Stimulated activated CD4-positive, alpha-beta T cell treated with anti-CD3 and anti-CD28 coated beads, Interleukin-4, amount 100 ng/mL, for 4 hours (primary cell): Measurements from ENCODE around the gene PKNOX2.

ENCODE experiments used
- DNase-seq, 2 experiments: peaks; one replicate each; pipeline ENCODE4 v3.0.0-alpha.2; 2020

The PKNOX2 gene, protein sequence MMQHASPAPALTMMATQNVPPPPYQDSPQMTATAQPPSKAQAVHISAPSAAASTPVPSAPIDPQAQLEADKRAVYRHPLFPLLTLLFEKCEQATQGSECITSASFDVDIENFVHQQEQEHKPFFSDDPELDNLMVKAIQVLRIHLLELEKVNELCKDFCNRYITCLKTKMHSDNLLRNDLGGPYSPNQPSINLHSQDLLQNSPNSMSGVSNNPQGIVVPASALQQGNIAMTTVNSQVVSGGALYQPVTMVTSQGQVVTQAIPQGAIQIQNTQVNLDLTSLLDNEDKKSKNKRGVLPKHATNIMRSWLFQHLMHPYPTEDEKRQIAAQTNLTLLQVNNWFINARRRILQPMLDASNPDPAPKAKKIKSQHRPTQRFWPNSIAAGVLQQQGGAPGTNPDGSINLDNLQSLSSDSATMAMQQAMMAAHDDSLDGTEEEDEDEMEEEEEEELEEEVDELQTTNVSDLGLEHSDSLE

DNA sequence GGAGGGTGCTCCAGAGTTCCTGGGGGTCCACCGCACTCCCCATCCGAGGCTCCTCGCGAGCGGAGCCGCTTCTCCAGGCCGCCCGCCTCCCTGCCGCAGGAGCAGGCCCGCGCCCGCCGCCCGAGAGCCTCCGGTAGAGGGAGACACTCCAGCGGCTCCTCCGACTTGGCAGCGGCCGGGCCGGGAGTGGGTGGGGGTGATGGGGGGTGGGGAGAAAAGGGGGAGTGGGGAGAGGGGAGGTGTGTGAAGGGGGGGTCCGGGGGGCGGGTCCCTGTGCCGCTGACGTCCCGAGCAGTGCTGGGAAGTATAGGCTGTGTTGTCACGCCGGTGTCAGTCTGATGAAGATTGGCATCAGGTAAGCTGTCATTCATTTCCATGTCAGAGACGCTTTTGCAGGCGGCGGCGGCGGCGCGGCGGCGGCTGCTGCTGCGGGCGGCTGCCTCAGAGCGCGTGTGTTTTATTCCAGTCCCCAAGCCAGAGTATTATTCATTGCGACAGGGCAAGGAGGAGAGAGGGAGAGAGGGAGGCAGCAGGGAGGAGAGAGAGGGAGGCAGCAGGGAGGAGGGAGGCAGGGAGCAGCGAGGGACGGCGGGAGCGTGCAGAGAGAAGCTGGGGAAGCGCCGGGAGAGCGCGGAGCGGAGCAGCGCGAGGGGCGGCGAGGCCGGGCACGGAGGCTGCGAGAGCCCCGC lies at the start of gene PKNOX2:
Gene PKNOX2 (plus strand): TSS at position 330 of the 689 bp plus-strand sequence. CDS start 186,555 bp downstream, outside the sequence.
- DNase-seq, result peak; percentile 74 to 76

DNA sequence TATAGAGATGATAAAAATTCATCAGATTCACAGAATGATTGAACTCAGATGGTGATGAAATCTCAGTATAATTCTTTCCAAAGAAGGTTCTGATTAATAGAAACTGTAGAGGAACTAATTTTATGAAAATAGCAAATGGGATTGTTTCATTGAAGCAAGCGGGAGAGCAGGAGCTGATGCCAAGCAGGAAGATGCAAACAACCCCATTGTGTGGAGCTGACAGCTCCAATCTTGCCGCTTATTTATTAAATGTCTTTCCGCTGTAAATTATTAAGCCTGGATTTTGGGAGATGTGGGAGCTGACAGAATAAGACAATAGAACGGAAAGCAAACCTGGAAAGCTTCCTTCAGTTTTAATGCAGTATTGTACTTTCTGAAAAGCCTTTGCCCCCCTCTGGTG lies 47.1 kb upstream of the PKNOX2 start:
- no peak for DNase-seq

DNA sequence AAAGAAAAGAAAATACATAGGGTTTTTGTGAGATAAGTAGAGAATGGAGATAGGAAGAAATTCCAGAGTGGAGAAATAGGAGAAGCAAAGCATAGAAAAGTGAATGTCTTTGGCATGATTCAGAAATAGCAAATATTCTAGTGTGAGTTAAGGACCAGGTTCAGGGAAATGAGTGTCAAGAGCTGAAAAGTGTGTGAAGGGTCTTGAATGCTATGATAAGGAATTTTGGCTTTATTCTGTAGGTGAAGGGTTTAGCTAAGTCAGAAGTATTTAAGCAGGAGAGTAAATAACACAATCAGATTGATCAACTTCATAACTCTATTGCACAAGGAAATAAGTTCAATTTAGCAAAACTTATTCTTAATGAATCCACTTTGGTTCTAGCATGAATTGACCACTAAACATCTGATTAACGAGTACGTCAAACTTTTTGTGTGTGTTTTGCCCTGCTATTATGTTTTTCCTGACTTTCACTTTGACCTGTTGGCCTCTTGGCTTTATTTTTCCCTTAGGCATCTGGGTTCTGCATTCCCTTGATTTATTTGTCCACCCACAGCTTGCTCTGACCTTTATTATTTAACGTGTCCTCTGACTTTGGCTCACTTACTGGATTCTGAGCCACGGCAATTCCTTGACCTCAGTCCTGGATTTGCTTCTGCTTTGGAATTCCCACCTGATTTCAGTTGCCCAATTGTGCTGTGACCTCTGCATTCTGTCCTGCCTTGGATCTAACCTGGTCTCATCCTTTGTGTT lies 41.2 kb upstream of the PKNOX2 start:
- no peak for DNase-seq

DNA sequence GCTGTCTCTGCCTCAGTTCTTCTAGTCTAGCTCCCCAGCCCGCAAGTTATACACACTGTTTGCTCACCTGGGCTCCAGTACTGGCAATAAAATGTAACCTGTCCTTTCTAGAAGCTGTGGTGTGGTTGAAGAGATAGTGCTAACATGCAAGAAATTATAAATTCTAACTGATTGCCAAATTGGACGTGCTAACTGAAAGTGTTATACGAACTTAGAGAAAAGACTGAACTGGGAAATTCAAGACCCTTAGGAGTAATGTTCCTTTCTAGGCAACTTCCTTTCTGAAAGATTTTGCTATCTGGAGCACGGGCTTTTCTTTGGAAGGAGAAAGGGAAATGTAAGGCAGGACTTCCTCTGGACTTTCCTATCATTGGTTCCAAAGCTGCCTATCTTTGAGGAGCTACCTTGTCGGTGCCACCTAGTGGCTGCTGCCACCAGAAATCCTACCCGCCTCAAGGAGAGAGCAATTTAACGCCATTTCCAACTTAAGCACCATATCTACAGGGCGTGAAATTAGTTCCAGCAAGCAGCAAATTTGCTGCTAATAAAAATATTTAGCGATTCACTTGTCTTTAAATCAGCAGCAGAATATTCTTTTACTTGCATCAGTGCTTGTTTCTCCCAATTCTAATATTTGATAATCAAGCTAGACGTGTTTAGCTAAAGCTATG lies 40.5 kb upstream of the PKNOX2 start:
- peak in 1 of 2 experiments; percentile 23 for DNase-seq

DNA sequence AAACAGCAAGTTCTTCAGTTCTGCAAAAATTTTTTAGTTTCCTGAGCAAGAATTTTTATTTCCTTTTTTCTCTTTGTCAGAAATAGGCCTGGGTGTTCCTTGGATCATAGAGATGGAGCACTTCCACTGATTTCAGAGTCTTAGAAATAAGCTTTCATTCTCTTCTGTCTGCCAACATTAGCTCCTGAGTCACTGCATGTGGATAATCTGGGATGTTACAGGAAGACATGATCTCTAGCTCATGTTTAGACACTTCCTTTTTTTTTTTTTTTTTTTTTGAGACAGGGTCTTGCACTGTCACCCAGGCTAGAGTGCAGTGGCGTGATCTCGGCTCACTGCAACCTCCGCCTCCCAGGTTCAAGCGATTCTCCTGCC lies 39.9 kb upstream of the PKNOX2 start:
- DNase-seq, result no peak

DNA sequence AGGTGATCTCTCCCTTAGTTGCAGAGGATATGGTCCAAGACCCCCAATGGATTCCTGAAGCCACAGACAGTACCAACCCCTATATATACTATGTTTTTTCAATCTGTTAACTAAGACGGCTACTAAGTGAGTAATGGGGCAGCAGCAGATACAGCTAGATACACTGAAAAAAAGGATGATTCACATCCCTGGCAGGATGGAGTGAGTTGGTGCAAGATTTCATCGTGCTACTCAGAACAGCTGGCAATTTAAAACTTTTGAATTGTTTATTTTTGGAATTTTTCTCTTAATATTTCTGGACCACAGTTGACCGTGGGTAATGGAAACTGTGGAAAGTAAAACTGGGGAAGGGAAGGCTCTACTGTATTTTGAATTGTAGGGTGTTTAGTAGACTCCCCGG lies 36.1 kb upstream of the PKNOX2 start:
- DNase-seq, result no peak

DNA sequence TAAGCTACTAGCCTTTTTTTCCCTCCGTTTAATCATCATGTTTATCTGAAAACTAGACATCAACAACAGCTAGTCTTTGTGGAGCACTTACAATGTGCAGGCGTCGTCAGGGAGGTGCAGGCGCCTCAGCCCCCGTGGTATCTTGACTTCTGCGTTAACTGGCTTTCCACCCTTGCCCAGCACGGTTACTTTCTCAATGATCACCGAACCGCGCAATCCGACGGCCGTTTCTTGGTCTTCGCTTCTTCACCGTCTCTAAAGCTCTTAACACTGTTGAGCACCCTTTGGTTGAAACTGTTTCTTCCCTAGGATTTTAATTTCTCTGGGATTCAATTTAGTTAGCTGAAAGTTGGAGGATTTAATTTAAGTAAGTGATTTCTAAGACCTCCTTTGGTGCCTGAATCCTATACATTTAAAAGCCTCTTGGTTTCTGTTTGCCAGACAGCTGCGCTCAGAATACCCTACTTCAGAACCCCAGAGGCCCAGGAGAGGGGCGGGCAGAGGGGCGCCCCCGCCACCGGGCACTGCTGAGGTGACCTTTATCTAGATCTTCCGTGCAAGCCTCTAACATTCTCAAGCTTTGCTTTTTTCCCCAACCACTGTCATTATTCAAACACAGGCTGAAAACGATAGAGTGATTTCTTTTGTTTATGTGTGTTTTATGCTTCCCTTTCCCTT lies 35.1 kb upstream of the PKNOX2 start:
- DNase-seq, result no peak

DNA sequence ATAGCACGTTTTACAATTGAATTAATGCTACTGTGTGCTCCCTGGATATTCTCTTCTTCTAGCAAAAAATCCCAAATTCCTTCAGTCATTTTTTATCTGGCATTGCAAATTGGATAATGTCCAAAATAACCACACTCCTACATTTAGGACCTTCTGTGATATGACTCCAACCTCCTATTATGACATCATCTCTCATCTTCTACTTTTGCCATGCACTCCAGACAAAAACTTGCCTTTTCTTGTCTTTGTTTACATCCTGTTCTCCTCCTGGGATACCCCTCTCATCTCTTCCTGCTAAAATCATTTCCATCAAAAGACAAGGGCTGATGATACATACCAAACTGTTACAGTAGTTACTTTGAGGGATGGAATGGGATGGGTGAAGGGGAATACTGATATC lies 32.5 kb upstream of the PKNOX2 start:
- no peak for DNase-seq

DNA sequence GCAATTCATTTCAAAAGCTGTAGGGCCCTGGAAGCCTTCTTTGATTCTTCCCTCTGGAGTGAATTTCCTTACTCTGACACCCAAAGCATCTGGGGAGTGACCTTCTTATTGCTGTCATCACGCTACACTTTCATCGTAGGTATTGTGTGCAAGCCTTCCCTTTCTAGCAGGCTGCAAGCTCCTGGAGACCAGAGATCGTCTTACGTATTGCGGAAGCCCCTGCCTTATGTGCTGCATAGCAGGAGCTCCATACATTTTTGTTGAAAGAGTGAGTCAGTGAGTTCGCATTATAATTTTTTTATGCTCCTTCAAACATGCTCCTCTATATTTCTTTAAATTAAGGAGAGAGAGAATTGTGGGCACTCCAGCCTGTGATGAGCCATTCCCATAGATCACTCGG lies 32.0 kb upstream of the PKNOX2 start:
- DNase-seq, result no peak

DNA sequence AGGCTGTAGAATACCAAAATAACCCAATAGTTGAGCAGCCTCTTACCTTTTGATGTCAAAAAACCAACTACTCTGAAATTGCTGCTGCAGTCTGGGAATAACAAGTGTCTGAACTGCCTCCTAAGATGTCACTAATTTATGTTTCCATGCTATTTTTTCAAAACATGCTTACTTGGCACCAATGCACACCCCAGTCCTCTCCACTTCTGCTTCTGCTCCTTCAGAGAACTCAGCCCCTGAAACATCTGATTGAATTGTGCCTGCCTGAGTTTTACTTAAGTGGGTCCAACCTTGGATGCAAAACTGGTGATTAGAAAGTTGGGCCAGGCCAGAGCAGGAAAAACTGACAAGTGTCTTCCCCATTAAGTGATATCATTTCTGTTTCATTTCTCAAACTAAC lies 28.6 kb upstream of the PKNOX2 start:
- no peak for DNase-seq

DNA sequence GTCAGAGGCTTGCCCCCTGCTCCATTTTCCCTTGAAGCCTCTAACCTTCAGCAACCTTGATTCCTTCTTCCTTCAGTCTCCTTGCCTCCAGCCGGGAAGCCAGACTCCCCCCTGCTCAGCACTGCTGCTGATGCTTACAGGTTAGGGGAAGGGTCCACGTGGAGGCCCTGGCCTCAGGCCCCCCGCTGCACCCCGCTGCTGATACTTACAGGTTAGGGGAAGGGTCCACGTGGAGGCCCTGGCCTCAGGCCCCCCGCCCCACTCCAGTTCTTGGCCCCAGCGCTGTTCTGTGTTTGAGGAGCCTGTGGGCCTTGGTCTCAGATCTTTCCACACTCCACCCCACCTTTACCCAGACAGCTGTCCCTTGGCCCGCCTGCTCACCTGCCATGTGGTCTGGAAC lies 25.6 kb upstream of the PKNOX2 start:
- no peak for DNase-seq

DNA sequence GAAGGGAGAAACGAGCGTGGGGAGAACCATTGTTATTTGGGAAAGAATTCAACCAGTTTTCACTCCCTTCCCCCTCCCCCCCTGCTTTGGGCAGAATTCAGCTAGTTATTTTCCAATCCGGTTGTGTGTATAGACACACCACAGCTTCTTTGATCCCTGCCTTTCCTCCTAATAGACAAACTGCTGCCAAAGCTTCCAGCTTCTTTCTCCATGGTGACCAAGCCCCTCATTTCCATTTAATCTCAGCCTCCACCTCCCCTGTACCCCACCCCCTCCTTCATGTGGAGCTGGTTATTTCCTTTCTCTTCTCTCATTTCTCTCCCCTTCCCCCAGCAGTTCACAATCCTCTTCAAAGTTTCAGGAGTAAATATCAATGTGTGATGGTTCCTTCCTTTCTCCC lies 24.8 kb upstream of the PKNOX2 start:
- DNase-seq, result no peak

DNA sequence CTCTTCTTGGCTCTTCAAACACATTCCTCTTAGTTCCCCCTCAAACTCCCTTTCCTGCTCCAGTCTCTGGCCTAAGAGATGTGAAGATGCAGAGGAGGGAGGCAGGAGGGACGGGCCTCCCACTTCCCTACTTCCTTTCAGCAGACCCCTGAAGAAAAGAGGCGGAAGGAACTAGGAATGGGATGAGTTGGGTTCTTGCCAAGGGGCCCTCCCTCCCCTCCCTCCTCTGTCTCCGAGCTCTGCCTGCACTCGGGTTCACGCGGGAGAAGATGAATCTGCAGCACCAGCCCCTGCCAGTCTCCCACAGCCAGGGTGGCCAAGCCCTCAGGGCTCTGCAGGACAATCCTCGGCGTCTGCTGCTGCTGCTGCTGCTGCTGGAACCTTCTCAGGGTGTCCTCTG lies 24.3 kb upstream of the PKNOX2 start:
- no peak for DNase-seq

DNA sequence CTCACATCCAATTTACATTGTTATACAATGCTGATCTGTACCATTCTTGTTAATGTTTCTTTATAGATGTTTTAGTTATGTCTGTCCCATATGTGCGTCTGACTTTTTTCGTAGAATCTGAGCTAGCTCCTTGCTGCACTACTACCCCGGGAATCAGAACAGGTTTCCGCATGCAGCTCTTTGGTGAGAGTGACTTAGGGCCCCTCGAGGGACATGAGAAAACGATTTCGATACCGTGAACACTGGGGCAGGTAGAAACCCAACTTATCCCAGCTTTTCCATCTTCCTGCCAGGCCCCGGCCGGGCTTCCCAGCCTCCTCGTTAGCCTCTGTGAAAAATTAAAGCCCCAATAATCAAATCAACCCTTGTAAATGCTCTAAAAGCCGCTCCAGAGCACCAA lies 23.4 kb upstream of the PKNOX2 start:
- no peak for DNase-seq

DNA sequence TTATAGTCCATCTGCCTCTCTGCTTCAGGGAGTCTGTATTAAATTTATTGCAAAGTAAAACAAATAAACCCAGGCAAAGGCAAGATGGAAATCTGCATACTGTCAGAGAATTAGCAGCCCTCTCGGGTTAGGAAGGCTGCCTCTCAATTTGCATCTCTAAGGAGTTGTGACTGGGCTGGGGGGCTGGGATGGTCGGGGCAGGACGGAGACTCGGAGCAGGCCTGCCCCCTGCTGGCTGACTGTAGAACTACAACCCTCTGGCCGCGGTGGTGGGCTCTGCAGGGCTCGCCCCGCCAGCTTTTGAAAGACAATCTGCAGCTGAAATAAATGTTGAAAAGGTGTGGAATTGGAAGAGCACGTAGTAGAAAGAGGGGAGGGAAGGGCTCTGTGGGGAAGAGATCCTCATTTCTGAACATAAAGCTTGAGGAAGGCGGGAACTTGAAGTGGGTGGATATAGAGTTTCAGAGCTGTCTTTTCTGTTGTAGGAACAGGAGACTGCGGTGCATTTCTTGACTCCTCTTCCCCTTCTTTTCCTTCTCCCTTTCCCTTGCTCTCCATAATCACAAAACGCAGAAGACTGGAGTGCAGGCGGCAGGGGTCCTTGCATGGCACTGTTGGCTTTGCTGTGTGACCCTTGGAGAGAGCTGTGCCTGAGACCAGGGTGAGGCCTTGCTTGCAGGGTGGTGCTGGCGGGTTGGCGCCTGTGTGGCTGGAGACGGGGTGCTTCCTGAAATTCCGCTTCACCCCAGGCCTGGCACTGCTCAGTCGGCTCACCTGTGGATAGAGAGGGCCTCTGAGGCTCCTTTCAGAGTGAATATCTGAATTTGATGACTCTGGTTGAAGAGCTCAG lies 22.6 kb upstream of the PKNOX2 start:
- peak; percentile 34 to 56 for DNase-seq

DNA sequence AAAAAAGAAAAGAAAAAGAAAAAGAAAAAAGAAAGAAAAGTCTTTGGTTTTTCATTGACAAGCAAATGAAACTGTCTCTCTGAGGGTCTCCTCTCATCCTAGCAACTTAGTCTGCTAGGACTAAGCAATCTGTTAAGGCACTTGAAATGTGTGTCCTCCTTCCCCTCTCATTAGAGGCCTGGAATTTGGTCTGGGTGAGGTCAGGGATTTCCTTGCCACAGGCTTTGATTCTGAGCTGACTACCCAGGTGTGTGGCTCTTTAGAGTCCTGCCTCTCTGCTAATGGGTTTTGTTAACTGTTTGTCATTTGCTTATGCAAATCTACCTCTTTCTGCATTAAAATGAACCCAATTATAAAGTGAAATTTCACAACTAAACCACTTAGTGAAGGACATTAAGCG lies 18.3 kb upstream of the PKNOX2 start:
- DNase-seq, result no peak

DNA sequence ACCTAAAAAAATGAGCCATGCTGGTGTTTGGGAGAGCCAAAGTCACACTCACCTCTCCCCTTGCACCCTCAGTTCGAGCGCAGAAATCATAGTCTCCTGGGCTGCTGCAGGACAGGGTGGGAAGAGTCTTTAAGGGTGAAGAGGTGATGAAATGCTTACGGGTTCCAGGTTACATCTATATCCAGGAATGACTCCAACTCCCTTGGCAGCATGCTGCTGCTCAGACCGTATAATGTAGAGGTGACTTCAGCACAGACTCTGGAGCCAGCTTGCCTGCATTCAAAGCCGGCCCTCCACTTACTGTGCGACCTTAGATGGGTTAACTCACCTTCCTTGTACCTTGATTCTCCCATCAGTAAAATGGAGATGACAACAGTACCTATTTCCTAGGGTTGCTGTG lies 17.3 kb upstream of the PKNOX2 start:
- no peak for DNase-seq

DNA sequence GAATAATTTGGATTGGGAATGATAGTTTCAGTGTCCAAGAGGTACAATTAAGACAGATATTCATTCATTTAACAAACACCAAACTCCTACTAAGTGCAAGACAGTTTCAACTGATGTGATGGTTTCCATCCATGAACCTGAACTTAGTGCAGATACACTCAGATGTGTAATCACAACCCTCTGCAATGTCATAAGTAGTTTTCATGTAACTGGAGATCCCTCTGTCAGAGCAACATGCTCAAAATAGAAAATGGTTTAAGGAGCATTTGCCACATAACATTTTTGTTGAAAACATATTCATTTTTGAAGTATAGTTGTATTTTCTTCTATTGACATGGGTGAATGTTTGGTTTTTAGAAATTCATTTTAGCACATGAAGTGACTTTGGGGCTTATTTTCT lies 16.5 kb upstream of the PKNOX2 start:
- no peak for DNase-seq

DNA sequence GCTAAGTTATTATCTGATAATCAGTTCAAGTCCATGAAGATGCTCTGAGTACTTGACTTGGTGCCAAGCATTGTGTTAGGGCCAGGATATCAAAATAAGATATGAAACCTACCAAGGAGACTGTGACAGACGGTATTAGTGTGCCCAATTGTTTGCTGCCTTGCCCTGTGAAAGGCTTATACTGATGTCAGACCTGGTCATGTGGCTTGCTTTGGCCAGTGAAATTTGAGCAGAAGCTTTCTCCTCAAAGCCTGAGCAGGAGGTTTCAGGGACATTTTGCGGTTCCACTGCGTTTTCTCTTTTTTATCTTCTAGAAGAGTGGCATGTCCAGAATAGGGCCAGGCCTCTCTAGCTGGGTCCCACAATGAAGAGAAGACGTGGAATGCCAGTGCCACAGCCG lies 15.8 kb upstream of the PKNOX2 start:
- no peak for DNase-seq

DNA sequence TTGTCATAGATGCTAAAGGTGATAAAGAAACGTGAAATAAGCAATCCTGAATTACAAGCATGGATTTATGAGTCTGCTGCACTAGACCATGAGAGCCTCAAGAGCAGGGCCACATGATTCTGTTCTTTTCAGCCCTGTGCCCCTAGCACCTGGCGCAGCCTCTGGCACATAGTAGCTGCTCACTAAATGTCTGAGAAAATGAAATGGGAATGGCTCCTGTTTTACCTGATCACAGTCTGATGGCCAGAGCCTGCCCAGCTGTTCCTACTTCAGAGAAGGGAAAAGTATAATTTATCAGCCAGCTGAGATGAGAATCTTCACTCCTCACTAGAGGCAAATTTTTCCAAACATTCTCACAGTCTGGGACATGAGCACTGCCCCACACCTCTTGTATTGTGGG lies 10.7 kb upstream of the PKNOX2 start:
- DNase-seq, result no peak

DNA sequence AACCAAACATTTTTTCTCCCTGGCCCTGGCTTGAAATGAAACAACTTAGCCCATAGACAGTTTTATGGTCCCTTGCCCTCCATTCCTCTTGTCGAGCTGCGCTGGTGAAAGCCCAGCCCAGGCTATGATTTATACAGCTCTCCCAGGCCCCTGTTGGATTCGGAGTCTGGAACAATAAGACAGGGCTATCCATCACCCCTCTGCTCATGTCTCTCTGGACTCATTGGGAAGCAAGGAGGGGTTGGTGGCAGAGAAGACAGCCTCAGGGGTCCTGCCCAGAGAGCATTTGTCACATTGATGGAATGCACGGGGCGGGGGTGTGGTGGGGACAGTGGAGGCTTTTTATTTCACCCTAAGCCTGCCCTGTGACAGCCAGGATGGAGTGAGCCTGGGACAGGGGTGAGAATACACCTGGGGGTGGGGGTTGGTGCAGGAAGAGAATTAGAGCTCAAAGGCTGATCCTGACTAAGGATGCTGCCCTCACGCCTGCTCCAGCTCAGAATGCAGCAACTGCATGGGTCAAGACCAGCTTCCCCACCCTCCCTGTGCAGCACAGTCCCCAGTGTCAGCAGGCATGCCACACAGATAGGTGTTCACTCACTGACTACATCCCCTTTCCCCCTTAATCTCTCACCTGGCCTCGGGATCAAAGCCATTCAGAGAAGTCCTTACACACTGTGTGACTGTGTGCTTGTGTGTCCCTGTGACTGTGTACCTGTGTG lies 10.0 kb upstream of the PKNOX2 start:
- DNase-seq, result no peak
